MV-4-11 (cell line): Measurements from ENCODE around the gene AGO3.

Experiments
- DNase-seq: peaks from one replicate; lab custom pipeline; 2025; lab: John Stamatoyannopoulos, UW

The AGO3 gene

DNA sequence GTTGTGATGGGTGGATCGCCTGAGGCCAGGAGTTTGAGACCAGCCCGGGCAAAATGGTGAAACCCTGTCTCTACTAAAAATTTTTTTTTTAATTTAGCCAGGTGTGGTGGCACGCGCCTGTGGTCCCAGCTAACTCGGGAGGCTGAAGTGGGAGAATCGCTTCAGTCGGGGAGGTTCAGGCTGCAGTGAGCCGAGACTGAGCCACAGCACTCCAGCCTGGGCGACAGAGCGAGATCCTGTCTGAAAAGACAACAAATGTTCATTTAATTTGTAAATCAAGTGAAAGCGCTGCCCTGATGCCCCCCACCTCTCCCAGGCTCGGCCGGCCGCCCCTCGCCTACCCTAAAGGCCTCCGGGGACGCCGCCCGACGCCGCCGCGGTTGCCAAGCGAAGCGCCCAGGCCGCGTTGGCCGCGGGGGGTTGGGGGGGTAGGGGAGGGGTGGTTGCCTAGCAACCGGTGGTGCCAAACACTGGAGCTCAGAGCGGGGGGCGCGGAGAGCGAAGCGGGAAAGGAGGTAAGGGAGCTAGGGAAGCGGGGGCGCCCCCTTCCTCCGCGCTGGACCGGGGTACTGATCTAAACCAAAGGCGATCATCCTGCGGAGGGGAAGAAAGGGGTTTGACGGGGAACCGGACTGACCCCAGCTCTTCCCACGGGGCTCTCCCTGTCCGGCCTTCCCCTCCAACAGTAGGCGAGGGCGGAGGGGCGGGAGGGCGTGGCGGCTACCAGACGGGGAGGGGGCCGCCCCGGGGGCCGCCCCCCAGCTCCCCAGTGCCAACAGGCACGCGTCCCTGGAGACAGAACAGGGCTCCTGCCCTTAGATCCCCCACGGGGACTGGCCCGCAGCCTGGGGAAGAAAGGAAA is 153.0 kb downstream of the AGO3 start, which contains the start of gene TEKT2:
TSS of gene TEKT2 (plus strand) at position 460 of the 862 bp plus-strand sequence. CDS start 828 bp downstream, outside the sequence.
- no peak for DNase-seq

DNA sequence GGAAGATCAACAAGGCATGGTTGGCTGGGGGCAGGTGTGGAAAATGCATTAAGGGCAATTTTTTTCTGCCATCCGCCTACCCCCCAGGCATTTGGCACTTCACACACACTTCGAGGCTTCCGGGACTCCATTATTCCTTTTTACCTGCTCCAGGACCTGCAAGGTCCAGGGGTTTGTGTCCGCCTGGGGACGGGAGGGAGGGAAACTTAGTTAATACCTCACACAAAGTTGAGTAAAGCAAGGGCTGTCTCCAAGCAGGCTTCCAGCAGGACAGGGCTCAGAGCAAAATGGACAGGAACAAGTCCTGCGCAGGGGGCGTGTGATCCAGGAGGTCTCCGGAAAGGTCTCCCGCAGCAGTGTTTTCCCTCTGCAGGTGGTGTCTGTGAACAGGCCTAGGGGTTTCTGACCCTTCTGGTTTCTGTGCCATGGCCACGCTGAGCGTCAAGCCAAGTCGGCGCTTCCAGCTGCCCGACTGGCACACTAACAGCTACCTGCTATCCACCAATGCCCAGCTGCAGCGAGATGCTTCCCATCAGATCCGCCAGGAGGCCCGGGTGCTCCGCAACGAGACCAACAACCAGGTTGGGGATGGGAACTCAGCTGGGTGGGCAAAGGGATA is 153.7 kb downstream of the AGO3 start:
- DNase-seq, result no peak

DNA sequence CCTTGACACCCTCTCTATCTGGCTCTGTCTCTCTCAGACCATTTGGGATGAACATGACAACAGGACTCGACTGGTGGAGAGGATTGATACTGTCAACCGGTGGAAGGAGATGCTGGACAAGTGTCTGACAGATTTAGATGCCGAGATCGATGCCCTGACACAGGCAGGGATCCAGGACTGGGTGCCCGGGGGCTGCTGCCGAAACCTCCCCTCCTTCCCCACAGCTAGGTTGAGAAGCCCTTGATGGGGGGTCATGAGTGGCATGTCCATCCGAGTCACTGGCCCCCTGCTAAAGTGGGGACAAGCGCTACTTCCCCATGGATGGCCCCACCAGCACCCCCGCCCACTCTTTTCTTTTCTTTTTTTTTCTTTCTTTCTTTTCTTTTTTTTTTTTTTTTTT is 154.2 kb downstream of the AGO3 start:
- no peak for DNase-seq

DNA sequence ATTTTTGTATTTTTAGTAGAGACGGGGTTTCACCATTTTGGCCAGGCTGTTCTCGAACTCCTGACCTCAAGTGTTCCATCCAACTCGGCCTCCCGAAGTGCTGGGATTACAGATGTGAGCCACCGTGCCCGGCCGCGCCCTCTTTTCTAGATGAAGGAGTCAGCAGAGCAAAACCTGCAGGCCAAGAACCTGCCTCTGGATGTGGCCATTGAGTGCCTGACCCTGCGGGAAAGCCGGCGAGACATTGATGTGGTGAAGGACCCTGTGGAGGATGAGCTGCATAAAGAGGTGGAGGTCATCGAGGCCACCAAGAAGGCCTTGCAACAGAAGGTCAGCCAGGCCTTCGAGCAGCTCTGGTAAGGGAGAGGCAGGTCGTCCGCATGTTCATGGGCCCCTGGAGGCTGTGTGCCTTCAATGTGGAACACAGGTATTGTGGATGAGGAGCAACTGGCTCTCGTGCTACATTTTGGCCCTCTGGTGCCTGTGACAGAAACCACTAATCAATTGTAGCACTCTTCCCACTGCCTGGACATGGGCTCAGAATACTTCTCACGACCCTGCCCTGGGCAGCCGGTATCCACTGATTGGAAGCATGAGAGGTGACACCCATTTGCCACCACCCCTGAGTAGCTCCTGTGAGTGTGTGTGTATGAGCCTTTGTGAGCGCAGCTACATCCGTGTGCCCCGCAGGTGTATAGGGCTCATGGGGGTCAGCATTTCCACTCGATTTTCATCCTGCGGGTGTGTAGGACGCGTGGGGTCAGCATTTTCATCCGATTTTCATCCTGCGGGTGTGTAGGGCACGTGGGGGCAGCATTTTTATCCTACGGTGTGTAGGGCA is 155.0 kb downstream of the AGO3 start:
- no peak for DNase-seq

DNA sequence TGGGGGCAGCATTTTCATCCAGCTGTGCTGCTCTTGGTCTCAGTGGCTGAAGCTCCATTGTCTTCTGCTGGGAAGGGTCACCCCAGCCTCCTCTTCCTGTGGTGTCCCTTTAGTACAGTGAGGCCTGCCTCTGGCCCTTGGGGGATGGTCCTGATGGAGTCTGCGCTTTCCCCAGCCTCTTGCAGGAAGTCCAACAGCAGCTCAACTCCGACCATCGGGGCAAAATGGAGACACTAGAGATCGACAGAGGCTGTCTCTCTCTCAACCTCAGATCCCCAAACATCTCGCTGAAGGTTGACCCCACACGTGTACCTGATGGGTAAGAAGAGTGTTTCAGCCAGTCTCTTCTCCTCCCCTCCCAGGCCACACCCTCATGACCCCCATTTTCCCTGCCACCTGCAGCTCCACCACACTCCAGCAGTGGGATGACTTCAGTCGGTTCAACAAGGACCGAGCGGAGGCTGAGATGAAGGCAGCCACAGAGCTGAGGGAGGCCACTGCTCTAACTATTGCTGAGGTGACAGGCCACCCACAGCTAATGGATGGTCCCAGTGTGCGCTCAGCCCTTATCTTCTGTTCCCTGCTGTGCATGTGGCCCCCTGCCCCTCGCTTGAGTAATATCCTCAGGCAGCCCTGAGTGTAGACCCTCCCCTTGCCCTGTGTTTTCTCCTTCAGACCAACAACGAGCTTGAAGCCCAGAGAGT is 155.8 kb downstream of the AGO3 start:
- no peak for DNase-seq

DNA sequence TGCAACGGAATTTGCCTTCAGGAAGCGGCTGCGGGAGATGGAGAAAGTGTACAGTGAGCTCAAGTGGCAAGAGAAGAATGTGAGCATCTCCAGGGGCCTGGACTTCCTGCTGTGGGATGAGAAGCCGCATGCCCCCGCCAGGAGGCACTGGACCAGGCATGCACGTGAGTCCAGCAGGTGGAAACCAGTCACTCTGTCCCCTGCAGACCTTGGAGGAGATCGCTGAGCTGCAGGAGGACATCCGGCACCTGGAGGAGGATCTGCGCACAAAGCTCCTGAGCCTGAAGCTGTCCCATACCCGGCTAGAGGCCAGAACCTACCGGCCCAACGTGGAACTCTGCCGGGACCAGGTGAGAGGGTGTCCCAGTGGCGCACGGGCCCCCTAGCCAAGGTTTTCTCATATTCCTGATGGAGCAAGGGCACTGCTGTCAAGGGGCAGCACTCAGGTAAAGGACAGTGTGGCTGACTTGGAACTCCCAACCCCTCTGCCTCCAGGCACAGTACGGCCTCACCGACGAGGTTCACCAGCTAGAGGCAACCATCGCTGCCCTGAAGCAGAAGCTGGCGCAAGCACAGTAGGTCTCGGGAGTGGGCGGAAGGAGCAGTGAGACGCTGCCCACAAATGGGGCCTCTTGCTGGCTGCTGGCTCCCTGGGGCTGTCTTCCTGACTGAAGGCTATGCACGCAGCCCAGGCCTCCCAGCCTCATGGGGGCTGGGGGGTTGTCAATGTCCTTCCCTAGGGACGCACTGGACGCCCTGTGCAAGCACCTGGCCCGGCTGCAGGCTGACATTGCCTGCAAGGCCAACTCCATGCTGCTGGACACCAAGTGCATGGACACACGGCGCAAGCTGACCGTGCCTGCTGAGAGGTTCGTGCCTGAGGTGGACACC is 156.6 kb downstream of the AGO3 start:
- no peak for DNase-seq

DNA sequence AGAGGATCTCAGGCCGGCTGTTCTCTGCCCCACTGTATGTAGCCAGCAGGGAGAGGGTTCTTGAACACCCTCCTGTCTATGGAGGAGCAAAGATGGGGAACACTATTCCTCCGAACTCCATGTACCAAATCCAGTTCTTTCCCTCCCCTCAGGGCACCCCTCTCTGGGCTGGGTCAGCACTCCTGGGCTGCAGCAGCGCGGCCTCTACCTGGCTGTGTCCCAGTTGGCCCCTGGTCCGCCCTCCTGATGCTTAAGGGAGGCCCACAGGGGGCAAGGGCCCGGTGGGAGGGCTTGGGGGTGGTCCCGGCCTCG is 157.3 kb downstream of the AGO3 start:
- no peak for DNase-seq

DNA sequence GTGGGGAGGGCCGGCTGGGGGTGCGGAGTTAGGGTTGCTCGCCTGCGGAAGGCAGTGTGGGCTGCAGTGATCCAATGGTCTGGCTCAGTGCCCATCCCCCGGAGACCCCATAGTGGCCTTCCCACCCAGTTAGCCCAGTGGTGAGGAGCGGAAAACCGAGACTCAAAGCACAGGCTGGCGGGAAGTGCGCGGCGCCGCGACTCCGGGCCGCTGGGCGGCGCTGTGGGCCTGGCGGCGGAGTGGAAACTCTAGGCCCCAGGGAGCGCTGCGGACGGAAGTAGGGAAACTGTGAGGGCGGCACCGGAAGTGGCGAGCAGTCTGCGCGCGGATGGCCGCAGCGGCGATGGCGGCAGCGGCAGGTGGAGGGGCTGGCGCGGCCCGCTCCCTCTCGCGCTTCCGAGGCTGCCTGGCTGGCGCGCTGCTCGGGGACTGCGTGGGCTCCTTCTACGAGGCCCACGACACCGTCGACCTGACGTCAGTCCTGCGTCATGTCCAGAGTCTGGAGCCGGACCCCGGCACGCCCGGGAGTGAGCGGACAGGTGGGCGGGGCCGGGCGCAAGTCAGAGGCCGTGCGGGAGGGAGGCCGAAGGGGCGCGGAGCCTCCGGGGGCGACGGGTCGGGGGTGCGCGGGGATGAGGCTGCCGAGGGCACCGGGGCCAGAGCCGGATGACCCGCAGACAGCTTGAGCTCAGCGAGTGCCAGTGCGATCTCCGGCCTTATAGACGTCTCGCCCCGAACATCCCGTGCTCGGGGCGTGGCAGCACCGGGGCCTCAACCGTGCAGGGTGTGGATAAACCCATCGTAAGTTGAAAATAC is 157.9 kb downstream of the AGO3 start, which contains the start of gene ADPRS:
TSS of gene ADPRS (plus strand) at position 316 of the 816 bp plus-strand sequence. CDS start at position 329, 13 bp downstream.
- peak; percentile 79 for DNase-seq

DNA sequence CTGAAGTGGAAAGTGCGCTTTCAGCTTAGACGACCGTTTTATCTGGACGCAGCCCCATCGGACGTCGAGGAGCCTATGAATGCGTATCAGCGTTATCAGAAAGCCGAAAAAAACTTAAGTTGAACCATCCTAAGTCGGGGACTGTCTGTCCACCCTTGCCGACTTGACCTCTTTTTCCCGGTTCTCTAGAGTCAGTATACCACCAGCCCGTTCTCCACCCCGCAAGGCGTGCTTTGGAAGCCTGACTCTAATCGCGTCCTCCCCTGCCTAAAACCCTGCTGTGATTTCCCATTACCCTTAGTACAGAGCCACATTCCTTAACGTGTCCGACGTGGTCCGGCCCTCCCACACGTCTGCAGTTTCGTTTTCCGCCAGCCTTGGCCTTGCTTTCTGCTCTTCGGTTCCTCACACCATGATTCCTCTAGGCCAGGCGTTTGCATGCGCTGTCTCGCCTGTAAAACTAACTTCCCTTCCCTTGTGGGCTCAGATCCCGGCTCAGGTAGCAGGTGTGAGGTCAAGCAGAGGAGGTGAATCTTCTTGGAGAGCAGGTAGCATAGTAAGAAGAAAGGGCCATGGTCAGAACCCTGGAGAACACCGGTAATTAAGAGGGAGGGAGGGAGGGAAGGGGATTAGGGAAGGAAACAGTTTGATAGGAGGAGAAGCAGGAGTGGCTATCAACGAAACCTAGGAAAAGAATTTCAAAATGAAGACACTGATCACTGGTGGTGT is 158.7 kb downstream of the AGO3 start:
- DNase-seq, result peak; percentile 51

DNA sequence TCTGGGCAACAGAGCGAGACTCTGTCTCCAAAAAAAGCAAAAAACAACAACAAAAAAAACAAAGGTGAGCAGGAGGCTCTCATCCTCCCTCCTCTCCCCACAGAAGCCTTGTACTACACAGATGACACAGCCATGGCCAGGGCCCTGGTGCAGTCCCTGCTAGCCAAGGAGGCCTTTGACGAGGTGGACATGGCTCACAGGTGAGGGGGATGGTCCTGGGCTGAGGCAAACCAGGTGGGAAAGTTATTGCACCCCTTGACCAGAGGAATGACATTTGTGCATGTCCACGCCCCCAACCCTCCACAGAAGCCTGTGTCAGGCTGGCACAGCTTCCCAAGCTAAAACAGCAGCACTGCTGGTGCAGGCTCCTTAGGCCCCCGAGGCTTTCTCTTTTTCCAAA is 160.2 kb downstream of the AGO3 start:
- no peak for DNase-seq

DNA sequence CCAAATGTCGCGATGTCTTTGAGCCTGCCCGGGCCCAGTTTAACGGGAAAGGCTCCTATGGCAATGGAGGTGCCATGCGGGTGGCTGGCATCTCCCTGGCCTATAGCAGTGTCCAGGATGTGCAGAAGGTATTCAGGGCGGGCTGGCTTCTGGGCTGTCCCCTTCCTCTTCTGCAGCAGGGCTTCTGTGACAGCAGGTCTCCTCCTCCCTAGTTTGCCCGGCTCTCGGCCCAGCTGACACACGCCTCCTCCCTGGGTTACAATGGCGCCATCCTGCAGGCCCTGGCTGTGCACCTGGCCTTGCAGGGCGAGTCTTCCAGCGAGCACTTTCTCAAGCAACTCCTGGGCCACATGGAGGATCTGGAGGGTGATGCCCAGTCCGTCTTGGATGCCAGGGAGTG is 160.8 kb downstream of the AGO3 start:
- no peak for DNase-seq

DNA sequence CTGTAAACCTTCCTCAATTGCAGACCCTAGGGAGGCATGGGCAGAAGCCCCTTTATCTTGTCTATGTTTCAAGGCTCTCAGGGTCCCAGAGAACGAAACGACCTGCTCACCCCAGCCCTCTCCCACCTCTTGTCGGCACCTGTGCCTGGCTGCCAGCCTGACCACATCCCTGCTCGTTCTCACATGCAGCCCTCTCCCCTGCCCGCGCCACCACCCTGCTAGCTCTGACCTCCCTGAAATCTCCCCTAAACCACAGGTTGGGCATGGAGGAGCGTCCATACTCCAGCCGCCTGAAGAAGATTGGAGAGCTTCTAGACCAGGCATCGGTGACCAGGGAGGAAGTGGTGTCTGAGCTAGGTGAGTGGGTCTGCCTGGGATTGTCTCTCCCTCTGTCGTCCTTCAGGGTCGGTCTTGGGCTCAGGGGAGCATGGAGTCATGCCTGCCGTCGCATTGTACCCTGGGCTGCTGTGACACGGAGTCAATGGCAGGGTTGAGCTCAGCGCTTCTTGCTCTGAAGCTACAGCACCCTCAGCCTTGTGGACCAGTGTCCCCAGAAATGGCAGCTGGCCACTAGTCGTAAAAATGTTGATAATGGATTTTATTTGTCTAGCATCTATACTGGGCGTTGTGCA is 161.4 kb downstream of the AGO3 start:
- no peak for DNase-seq

DNA sequence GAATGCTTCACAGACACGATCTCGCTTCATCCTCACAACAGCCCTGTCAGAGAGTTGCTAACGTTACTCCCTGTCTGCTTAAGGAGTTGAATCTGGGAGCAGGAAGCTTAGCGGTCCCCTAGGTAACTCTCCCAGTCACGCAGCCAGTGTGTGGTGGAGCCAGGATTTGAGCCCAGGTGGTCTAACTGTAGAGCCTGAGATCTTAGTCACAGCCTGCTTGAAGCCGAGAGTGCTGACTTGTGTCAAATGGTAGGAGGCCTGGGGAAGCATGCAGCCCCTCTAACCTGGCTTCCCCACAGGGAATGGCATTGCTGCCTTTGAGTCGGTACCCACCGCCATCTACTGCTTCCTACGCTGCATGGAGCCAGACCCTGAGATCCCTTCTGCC is 161.9 kb downstream of the AGO3 start:
- DNase-seq, result no peak

DNA sequence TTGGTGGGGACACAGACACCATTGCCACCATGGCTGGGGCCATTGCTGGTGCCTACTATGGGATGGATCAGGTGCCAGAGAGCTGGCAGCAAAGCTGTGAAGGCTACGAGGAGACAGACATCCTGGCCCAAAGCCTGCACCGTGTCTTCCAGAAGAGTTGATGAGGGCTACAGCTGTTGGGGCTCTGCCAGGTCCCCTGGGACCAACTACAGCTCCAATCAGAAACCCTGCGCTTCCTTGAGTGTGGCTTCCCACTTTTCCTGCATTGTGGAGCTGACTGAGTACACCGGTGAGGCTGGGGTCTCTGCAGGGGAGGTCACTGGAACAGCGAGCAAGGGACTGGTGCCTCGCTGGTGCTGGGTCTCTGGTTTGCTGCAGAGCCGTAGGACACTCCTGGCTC is 162.3 kb downstream of the AGO3 start:
- DNase-seq, result no peak

DNA sequence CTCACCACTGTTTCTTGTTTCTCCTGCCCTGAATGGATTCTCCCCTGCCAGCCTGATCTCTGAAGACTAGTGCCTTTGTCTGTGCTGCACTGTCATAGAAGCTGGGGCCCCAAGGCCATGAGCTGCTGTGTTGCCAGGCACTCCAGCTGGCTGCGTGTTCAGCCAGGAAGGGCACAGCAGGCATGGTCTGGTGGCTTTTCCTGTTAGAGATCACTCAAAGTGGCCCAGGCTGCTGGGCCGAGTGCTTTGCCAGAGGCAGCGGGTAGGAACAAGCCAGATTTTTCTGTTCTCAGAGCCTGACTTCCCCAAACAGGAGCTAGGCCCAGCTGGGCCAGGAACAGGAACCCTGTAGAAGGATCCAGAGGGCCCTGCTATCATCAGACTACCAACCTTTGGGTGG is 163.0 kb downstream of the AGO3 start:
- DNase-seq, result peak; percentile 33

DNA sequence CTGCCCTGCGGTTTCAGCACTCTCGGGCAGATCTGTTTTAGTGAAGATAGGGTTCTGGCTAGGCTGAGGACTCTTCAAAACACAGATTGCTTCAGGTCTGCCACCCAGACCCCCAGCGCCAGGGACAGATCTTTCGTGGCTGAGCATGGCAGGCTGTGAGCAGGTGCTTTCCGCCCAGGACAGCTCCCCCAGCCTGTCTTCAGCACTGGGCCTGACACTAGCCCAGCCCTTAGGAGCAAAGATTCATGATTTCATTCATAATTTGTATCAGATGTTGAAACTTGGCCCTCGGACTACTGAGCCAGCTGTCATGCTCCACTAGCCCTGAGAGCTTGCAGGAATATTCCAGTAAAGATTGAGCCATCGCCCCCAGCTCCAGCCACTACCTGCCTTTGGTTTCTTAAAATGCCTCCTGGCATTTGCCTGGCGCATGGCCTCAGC is 163.7 kb downstream of the AGO3 start:
- no peak for DNase-seq

DNA sequence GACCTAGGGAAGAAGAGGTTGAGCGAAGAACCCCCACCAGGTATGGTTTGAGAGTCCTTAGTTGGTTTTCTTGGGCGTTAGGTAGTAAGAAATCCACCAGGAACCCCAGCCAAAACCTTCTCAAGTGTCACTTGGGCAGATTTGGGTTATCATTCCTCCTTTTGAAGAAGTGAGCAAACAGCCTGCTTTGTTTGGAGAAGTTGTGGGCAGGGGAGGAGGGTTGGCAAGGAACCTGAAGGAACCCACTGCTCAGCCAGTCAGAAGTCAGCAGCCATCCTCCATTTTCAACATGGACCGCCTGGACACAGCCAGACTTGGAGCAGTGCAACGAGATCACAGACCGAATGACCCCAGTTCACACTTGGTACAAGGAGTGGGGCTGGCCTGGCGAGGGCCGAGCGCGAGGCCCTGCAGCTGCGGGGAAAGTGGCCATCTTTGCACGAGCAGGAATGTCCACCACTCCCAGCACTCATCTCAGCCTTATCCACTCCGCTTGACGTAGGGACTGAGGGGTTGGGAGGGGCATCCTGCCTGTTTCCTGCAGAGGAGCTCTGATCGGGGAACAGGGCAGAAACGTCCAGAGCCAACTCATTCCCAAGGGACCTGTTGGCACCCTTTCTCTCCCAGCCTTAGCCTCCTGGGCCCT is 165.0 kb downstream of the AGO3 start:
- DNase-seq, result peak; percentile 83
